ENCODE data around the gene STXBP1.

STXBP1 gene

GRCh38 chr9:127571971-127572370 is 40.1 kb upstream of the STXBP1 start:
- H2AFZ ChIP-seq (ENCODE audit: low read length), result no peak overlapping the region
- H3K9me3 ChIP-seq (ENCODE audit: low read length), result no peaks in the 10 kb centered on the region
- no peak overlapping the region for H3K9ac ChIP-seq (ENCODE audit: low read length)
- no peaks in the 10 kb centered on the region for H3F3A ChIP-seq (ENCODE audit: insufficient read depth, low read length)
- no peaks in the 10 kb centered on the region for H4K20me1 ChIP-seq (ENCODE audit: insufficient read depth, low read length)
- no peak overlapping the region for H3K4me3 ChIP-seq (ENCODE audit: low read depth, low read length, poor library complexity, severe bottlenecking)
- no peaks in the 10 kb centered on the region for H3K36me3 ChIP-seq (ENCODE audit: insufficient read depth, low read length)
- TF ChIP-seq CTCF (IDR thresholded peaks at IDR 0.05; ENCODE audit: low read length) (no peak), EZH2 (IDR thresholded peaks at IDR 0.05; ENCODE audit: borderline replicate concordance, low read length) (no peak)
- H3K27me3 ChIP-seq (ENCODE audit: insufficient read depth, low read length), result no peaks in the 10 kb centered on the region; the same call in 1 of the 2 replicates
- no peak overlapping the region for H3K27ac ChIP-seq (ENCODE audit: low read depth, low read length, poor library complexity, severe bottlenecking)
- H3K4me1 ChIP-seq (ENCODE audit: insufficient read depth, low read length, severe bottlenecking), result peaks cover 8% of the 10 kb centered on the region
- no peaks in the 10 kb centered on the region for H3K79me2 ChIP-seq (ENCODE audit: insufficient read depth, low read length)
- no peaks in the 10 kb centered on the region for H3K9me2 ChIP-seq (ENCODE audit: low read depth, low read length)
- H3K4me2 ChIP-seq (ENCODE audit: low read length), result no peak overlapping the region

GRCh38 chr9:127572961-127573721 is 38.9 kb upstream of the STXBP1 start:
- no peaks in the 10 kb centered on the region for H3K9me3 ChIP-seq (ENCODE audit: low read length)
- H3K79me2 ChIP-seq (ENCODE audit: insufficient read depth, low read length), result no peaks in the 10 kb centered on the region
- H3K4me3 ChIP-seq (ENCODE audit: low read depth, low read length, poor library complexity, severe bottlenecking), result no peak overlapping the region
- no peaks in the 10 kb centered on the region for H3F3A ChIP-seq (ENCODE audit: insufficient read depth, low read length)
- H3K9me2 ChIP-seq (ENCODE audit: low read depth, low read length), result no peaks in the 10 kb centered on the region
- H3K27me3 ChIP-seq (ENCODE audit: insufficient read depth, low read length), result no peaks in the 10 kb centered on the region; the same call in 1 of the 2 replicates
- no peak overlapping the region for H2AFZ ChIP-seq (ENCODE audit: low read length)
- no peak for TF ChIP-seq CTCF (IDR thresholded peaks at IDR 0.05; ENCODE audit: low read length)
- no peak for TF ChIP-seq EZH2 (IDR thresholded peaks at IDR 0.05; ENCODE audit: borderline replicate concordance, low read length)
- peaks cover 8% of the 10 kb centered on the region for H3K4me1 ChIP-seq (ENCODE audit: insufficient read depth, low read length, severe bottlenecking)
- H3K27ac ChIP-seq (ENCODE audit: low read depth, low read length, poor library complexity, severe bottlenecking), result no peak overlapping the region
- no peak overlapping the region for H3K9ac ChIP-seq (ENCODE audit: low read length)
- H3K4me2 ChIP-seq (ENCODE audit: low read length), result no peak overlapping the region
- H3K36me3 ChIP-seq (ENCODE audit: insufficient read depth, low read length), result no peaks in the 10 kb centered on the region
- no peaks in the 10 kb centered on the region for H4K20me1 ChIP-seq (ENCODE audit: insufficient read depth, low read length)

- Histone ChIP-seq H3F3A (ENCODE audit: insufficient read depth, low read length) (no peaks in the 10 kb centered on the region), H3K27me3 (ENCODE audit: insufficient read depth, low read length) (no peaks in the 10 kb centered on the region), H4K20me1 (ENCODE audit: insufficient read depth, low read length) (no peaks in the 10 kb centered on the region), H3K27ac (ENCODE audit: low read depth, low read length, poor library complexity, severe bottlenecking) (no peak overlapping the region), H3K4me3 (ENCODE audit: low read depth, low read length, poor library complexity, severe bottlenecking) (no peak overlapping the region), H3K4me1 (ENCODE audit: insufficient read depth, low read length, severe bottlenecking) (peaks cover 8% of the 10 kb centered on the region), H3K9ac (ENCODE audit: low read length) (no peak overlapping the region), H3K79me2 (ENCODE audit: insufficient read depth, low read length) (no peaks in the 10 kb centered on the region), H3K4me2 (ENCODE audit: low read length) (no peak overlapping the region), H3K9me3 (ENCODE audit: low read length) (no peaks in the 10 kb centered on the region), H3K9me2 (ENCODE audit: low read depth, low read length) (no peaks in the 10 kb centered on the region), H3K36me3 (ENCODE audit: insufficient read depth, low read length) (no peaks in the 10 kb centered on the region), H2AFZ (ENCODE audit: low read length) (no peak overlapping the region)
- no peak for TF ChIP-seq CTCF (IDR thresholded peaks at IDR 0.05; ENCODE audit: low read length)
- no peak for TF ChIP-seq EZH2 (IDR thresholded peaks at IDR 0.05; ENCODE audit: borderline replicate concordance, low read length)
Measured at GRCh38 chr9:127574072-127574993, 37.7 kb upstream of the STXBP1 start.

All from OCI-LY1 (cell line).